CD14-positive monocyte (primary cell): ENCODE results near the gene PDE9A. TPM values are rescaled to one million over a fixed set of nuclear protein-coding genes. Genes with fewer than 3 reads are reported as not detected.

ENCODE experiments used
- DNase-seq, 3 donors: peaks; one replicate each; pipeline ENCODE4 v3.0.0-alpha.2; 2011 to 2022
- H2AFZ ChIP-seq: 2 replicates; pipeline ENCODE4 v1.6.0; 2012; ENCODE audit warnings: mild to moderate bottlenecking, low read depth, low read length, inconsistent platforms; ENCODE audit not compliant: insufficient read depth, poor library complexity, severe bottlenecking
- H3K27ac ChIP-seq, 2 donors: 1 replicate in 1 of 2; 2 replicates in 1 of 2; pipeline ENCODE4 v1.5.1; 2012 to 2013; ENCODE audit warnings: low read length in 2 of 2, control low read depth in 1 of 2, inconsistent platforms in 1 of 2, low read depth in 1 of 2, mild to moderate bottlenecking in 1 of 2
- H3K27me3 ChIP-seq, 2 donors: one replicate each; pipeline versions ENCODE4 v1.6.0 to v1.6.1; 2011 to 2013; ENCODE audit warnings: low read length in 2 of 2; ENCODE audit not compliant: control insufficient read depth in 2 of 2, insufficient read depth in 2 of 2
- H3K36me3 ChIP-seq, 2 donors: replicated peaks in 1 of 2; 1 replicate in 1 of 2; 2 replicates in 1 of 2; pipeline versions ENCODE4 v1.5.1 to v1.6.1; 2012 to 2013; ENCODE audit warnings: low read length in 2 of 2, control low read depth in 1 of 2, inconsistent platforms in 1 of 2, mild to moderate bottlenecking in 1 of 2; ENCODE audit not compliant: insufficient read depth in 2 of 2, control insufficient read depth in 1 of 2
- H3K4me1 ChIP-seq, 2 donors: 1 replicate in 1 of 2; 2 replicates in 1 of 2; pipeline versions ENCODE4 v1.5.1 to v1.6.1; 2012 to 2013; ENCODE audit warnings: low read length in 2 of 2, control low read depth in 1 of 2, inconsistent platforms in 1 of 2, mild to moderate bottlenecking in 1 of 2, moderate library complexity in 1 of 2; ENCODE audit not compliant: insufficient read depth in 2 of 2, control insufficient read depth in 1 of 2
- H3K4me2 ChIP-seq: replicated peaks from 2 replicates; pipeline ENCODE3; 2012; ENCODE audit warnings: low read length, moderate library complexity, mild to moderate bottlenecking; ENCODE audit not compliant: poor library complexity, severe bottlenecking; ENCODE audit errors: extremely low read depth
- H3K4me3 ChIP-seq, 3 experiments: fragments of 200-600 bp in 1 of 3; sonication (generic) in 1 of 3; replicated peaks in 1 of 3; 1 replicate in 2 of 3; 2 replicates in 1 of 3; pipeline ENCODE4 v1.5.1; 2011 to 2013; ENCODE audit warnings: low read length in 3 of 3, mild to moderate bottlenecking in 3 of 3, control low read depth in 2 of 3, low read depth in 2 of 3, inconsistent platforms in 1 of 3, moderate library complexity in 1 of 3
- H3K79me2 ChIP-seq: 2 replicates; pipeline ENCODE4 v1.6.0; 2012; ENCODE audit warnings: mild to moderate bottlenecking, control low read depth, inconsistent platforms, low read length, moderate library complexity; ENCODE audit not compliant: insufficient read depth
- H3K9ac ChIP-seq: 2 replicates; pipeline ENCODE4 v1.6.0; 2017; ENCODE audit warnings: low read length, mild to moderate bottlenecking; ENCODE audit not compliant: insufficient read depth, poor library complexity, severe bottlenecking
- H3K9me3 ChIP-seq, 2 donors: replicated peaks in 1 of 2; 1 replicate in 1 of 2; 2 replicates in 1 of 2; pipeline versions ENCODE4 v1.5.1 to v1.6.1; 2012 to 2013; ENCODE audit warnings: low read length in 2 of 2, control low read depth in 1 of 2; ENCODE audit not compliant: control insufficient read depth in 1 of 2, insufficient read depth in 1 of 2
- H4K20me1 ChIP-seq: 2 replicates; pipeline ENCODE4 v1.6.0; 2012; ENCODE audit warnings: mild to moderate bottlenecking, low read length, control low read depth, moderate library complexity; ENCODE audit not compliant: insufficient read depth
- H3K27ac Mint-ChIP-seq, 7 donors: one replicate each; pipeline ENCODE4 v1.8.0; 2020; ENCODE audit warnings: mild to moderate bottlenecking in 7 of 7, mixed read lengths in 7 of 7, moderate library complexity in 6 of 7, inconsistent platforms in 2 of 7
- H3K27me3 Mint-ChIP-seq, 3 donors: one replicate each; pipeline ENCODE4 v1.8.0; 2021 to 2022; ENCODE audit warnings: low read depth in 3 of 3, mild to moderate bottlenecking in 3 of 3, mixed read lengths in 3 of 3, moderate library complexity in 3 of 3, inconsistent platforms in 1 of 3
- H3K36me3 Mint-ChIP-seq, 2 donors: one replicate each; pipeline ENCODE4 v1.8.0; 2020; ENCODE audit warnings: mixed read lengths in 2 of 2, inconsistent platforms in 1 of 2, mild to moderate bottlenecking in 1 of 2
- H3K4me1 Mint-ChIP-seq: one replicate; pipeline ENCODE4 v1.8.0; 2020; ENCODE audit warnings: mild to moderate bottlenecking, mixed read lengths
- H3K4me3 Mint-ChIP-seq, 2 donors: one replicate each; pipeline ENCODE4 v1.8.0; 2020; ENCODE audit warnings: mild to moderate bottlenecking in 2 of 2, mixed read lengths in 2 of 2, moderate library complexity in 1 of 2
- H3K9me3 Mint-ChIP-seq, 7 donors: one replicate each; pipeline ENCODE4 v1.8.0; 2020 to 2022; ENCODE audit warnings: mixed read lengths in 7 of 7, mild to moderate bottlenecking in 6 of 7, moderate library complexity in 6 of 7, inconsistent platforms in 2 of 7
- WGBS: methylation state at CpG from one replicate; pipeline ENCODE4 v1.1.5; 2013; ENCODE audit warnings: missing lambda C conversion rate; ENCODE audit not compliant: insufficient coverage; 5-methylcytosine and 5-hydroxymethylcytosine counted together
- intact Hi-C, 2 donors: fragments of 100-400 bp; cut with micrococcal nuclease; formaldehyde crosslinking; loops; one replicate each; pipeline versions ENCODE4 v1.15.0 to v1.15.1; 2023
- polyA plus RNA-seq, 3 donors: library from polyadenylated mRNA; depleted of rRNA in 1 of 3; unstranded in 2 of 3; stranded (reverse) in 1 of 3; fragments of 300-500 nt in 2 of 3; fragments of >200 nt in 1 of 3; fragmentation: Illumina TruSeq in 2 of 3; gene quantifications; 1 replicate in 2 of 3; 2 replicates in 1 of 3; pipeline ENCODE4 v1.2.3, GENCODE V29; 2012 to 2021
- TF ChIP-seq, protein P1 (sequence below): fragments of 200-600 bp; IDR thresholded peaks from one replicate; pipeline ENCODE4 v1.8.0; 2022; ENCODE audit warnings: antibody characterized with exemption, mild to moderate bottlenecking

PDE9A gene
- polyA plus RNA-seq, 3 donors = 0.05 to 0.52 TPM; not detected in 1

DNA sequence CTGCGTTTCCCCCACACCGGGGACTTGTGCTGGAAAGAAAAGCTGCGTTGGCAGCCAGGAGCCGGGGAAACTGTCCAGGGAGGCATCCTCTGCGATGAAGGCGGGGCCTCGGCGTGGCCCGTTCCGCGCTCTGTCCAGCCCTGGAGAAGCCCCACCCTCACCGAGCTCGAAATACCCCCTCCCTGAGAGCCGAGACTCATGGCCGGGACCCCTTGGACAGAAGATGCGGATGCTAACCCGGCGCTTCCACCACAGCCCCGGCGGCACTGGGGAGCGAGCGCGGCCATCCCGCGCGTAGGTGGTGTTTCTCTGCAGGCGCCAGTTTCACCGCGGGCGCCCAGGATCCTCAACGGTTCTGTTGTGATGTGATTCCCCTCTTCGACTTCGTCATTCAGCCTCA is 31.6 kb downstream of the PDE9A start:
- Histone ChIP-seq H3K9me3 (no peaks in the 10 kb centered on the region), H3K27ac (no peak overlapping the region), H2AFZ (peak overlapping the region; percentile 41), H3K4me1 (peaks cover 6 to 10% of the 10 kb centered on the region in 2 donors), H3K36me3 (no peaks in the 10 kb centered on the region), H4K20me1 (no peaks in the 10 kb centered on the region), H3K79me2 (no peaks in the 10 kb centered on the region), H3K9ac (no peak overlapping the region), H3K4me3 (no peak overlapping the region), H3K4me2 (peak overlapping the region; percentile 19), H3K27me3 (peaks cover 0 to 4% of the 10 kb centered on the region in 2 donors)
- TF ChIP-seq, protein P1, sequence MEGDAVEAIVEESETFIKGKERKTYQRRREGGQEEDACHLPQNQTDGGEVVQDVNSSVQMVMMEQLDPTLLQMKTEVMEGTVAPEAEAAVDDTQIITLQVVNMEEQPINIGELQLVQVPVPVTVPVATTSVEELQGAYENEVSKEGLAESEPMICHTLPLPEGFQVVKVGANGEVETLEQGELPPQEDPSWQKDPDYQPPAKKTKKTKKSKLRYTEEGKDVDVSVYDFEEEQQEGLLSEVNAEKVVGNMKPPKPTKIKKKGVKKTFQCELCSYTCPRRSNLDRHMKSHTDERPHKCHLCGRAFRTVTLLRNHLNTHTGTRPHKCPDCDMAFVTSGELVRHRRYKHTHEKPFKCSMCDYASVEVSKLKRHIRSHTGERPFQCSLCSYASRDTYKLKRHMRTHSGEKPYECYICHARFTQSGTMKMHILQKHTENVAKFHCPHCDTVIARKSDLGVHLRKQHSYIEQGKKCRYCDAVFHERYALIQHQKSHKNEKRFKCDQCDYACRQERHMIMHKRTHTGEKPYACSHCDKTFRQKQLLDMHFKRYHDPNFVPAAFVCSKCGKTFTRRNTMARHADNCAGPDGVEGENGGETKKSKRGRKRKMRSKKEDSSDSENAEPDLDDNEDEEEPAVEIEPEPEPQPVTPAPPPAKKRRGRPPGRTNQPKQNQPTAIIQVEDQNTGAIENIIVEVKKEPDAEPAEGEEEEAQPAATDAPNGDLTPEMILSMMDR = no peak
- Mint-ChIP-seq H3K36me3 (no peaks in the 10 kb centered on the region), H3K27ac (peak overlapping the region in 1 of 7 donors; percentile 73), H3K9me3 (peaks cover 0 to 2% (median 0%) of the 10 kb centered on the region in 7 donors), H3K4me3 (peak overlapping the region; percentile 61 to 64), H3K27me3 (peaks cover 19 to 25% (median 24%) of the 10 kb centered on the region in 3 donors), H3K4me1 (peaks cover 15% of the 10 kb centered on the region)
- DNase-seq = no peak
- intact Hi-C loops = no loop called here
- WGBS = 89% methylated on average over 33 of the region's 33 CpGs

DNA sequence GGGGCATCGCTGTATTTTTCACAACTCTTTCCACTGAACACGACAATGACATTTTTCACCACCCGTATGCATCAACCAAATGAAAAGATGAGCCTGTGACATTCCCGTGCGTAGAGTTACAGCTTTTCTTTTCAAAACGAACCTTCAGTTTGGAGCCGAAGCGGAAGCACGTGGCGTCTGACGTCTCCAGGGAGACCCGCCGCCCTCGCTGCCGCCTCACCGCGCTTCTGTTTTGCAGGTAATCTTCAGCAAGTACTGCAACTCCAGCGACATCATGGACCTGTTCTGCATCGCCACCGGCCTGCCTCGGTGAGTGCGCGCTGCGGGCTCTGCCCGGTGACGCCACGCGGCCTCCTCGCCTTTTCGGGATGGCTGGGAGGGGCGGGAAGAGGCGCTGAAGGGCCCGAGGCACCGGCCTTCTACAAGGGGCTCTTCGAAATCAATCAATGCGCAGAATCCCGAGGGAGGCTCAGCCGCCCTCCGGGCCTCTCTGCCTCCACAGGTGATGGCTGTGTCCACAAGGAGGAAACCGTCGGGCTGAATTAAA is 32.6 kb downstream of the PDE9A start:
- H3K36me3 Mint-ChIP-seq = no peaks in the 10 kb centered on the region
- TF ChIP-seq, protein P1 = no peak
- WGBS = 96% methylated on average over 36 of the region's 41 CpGs
- Histone ChIP-seq H4K20me1 (no peaks in the 10 kb centered on the region), H2AFZ (no peak overlapping the region), H3K9me3 (no peaks in the 10 kb centered on the region), H3K27ac (no peak overlapping the region), H3K4me2 (no peak overlapping the region), H3K4me3 (no peak overlapping the region), H3K36me3 (no peaks in the 10 kb centered on the region), H3K79me2 (no peaks in the 10 kb centered on the region), H3K9ac (no peak overlapping the region), H3K27me3 (peaks cover 0 to 4% of the 10 kb centered on the region in 2 donors), H3K4me1 (peaks cover 6 to 10% of the 10 kb centered on the region in 2 donors)
- H3K4me1 Mint-ChIP-seq = peaks cover 15% of the 10 kb centered on the region
- DNase-seq = no peak
- intact Hi-C loops = no loop called here
- peaks cover 19 to 25% (median 24%) of the 10 kb centered on the region in 3 donors for H3K27me3 Mint-ChIP-seq
- no peak overlapping the region for H3K4me3 Mint-ChIP-seq
- H3K27ac Mint-ChIP-seq = no peak overlapping the region
- peaks cover 0 to 2% (median 0%) of the 10 kb centered on the region in 7 donors for H3K9me3 Mint-ChIP-seq
